Suppressor macrophage treated with lipopolysaccharide for 4 hours (primary cell): Measurements from ENCODE around the gene ODF4.
A peak's percentile ranks its signal among the peaks of the same experiment; 100 is the strongest.
"Not testable (repeated sequence)": the region's sequence is repeated elsewhere in the genome, so short reads cannot be mapped to it uniquely, and the experiment has no call there.

Source experiments
- DNase-seq: peaks from one replicate; pipeline ENCODE4 v3.0.0-alpha.2; 2020

ODF4 gene

DNA sequence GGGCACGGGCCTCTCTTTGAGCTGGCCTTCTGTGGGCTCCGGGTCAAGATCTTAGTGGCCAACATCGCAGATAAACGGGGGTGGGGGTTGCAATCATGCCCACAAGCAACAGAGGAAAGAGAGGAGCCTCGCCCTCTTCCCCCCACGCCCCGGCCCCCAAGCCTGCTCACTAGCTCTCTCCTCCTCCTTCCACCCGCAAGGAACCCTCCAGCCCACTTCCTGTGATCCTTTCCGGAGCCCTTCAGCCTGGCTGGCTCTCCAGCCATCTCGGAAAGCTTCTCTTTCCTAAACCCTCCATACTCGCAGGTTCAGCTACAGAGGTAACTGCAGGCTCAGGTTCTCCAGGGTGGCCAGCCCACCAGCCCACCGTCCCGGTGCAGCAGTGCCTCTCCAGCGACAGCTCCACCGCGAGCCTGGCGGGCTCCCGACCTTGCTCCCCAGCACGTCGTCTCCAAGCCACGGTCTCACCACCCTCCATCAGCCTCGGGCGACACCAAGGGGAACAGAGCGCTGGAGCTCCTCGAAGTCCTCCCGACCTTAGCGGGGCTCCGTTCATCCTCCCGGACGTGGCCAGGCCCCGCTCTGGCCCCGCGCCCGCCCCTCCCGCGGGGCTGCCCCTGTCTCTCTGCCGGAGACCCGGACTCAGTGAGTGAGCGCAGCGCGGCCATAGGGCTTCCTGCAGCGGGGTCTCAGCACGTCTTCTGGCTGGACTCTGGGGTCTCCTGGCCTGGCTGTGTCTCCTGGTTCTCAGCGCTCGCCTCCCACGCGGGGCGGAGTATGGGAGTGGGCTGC is 12.9 kb upstream of the ODF4 start:
- peak; percentile 24 for DNase-seq

DNA sequence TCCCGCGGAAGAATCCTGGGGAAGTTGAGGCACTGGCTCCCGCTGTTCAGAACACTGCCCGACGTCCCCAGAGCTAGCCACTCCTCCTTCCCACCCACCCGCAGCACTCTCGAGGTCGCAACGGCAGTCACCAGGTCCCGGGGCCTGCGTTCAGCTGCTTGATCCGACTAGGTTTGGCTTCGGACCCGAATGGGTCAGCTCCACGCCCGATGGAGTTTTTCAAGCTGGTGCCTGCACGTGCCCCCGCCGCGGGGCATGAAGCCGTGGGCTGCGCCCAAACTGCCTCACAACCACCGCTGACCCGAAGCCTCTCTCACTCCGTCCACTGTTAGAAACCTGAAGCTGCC is 12.4 kb upstream of the ODF4 start:
- DNase-seq = no peak

DNA sequence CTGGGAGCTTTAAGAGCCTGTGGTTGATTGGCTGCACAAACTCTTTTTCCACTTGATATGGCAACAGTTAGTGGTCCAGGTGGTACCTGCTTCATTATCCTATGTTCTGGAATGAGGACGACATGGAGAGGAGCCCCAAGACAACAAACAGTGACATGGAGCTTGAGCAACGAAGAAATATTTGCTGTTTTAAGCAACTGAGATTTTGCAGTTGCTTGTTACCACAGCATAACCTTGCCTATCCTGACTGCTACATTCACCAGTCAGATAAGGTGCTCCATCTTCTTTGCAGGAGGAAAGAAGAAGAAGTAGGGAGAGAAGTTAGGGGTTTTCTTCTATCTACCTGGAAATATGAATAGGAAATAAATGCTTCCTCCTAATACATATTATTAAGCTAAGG is 7.5 kb upstream of the ODF4 start:
- DNase-seq = no peak

DNA sequence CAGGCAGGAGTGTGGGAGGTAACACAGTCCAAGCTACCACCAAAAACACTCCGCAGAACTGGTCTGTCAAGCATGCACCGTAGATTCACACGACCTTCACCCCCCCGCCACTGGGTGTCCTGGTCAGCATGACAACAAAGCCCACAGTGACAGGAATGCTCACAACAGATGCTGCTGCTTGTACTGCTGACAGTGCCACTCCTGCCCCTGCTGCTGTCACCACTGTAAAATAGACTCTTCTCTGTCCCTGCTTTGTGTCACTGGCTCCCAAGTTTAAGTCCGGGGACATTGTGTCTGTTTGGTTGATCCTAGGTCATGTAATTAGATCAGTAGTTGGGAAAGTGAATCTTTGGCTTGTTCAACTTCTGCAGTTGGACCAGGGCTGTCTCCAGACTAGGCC is 7.0 kb upstream of the ODF4 start:
- DNase-seq = no peak

DNA sequence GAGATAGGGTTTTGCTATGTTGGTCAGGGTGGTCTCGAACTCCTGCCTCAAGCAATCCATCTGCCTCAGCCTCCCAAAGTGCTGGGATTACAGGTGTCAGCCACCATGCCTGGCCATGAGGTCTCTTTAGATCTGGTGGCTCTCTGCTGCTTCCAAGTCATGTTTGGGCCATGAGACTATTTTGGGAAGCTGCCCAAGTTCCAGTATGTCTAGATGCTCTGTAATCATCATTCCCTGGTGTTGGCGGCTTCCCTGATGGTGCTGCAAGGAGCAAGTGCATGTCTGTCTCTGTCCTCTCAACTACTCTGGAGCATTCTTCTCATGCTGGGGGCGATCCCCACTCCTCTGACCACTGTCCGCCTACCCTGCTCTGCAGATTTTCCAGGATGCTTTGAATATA is 6.4 kb upstream of the ODF4 start:
- DNase-seq = no peak

DNA sequence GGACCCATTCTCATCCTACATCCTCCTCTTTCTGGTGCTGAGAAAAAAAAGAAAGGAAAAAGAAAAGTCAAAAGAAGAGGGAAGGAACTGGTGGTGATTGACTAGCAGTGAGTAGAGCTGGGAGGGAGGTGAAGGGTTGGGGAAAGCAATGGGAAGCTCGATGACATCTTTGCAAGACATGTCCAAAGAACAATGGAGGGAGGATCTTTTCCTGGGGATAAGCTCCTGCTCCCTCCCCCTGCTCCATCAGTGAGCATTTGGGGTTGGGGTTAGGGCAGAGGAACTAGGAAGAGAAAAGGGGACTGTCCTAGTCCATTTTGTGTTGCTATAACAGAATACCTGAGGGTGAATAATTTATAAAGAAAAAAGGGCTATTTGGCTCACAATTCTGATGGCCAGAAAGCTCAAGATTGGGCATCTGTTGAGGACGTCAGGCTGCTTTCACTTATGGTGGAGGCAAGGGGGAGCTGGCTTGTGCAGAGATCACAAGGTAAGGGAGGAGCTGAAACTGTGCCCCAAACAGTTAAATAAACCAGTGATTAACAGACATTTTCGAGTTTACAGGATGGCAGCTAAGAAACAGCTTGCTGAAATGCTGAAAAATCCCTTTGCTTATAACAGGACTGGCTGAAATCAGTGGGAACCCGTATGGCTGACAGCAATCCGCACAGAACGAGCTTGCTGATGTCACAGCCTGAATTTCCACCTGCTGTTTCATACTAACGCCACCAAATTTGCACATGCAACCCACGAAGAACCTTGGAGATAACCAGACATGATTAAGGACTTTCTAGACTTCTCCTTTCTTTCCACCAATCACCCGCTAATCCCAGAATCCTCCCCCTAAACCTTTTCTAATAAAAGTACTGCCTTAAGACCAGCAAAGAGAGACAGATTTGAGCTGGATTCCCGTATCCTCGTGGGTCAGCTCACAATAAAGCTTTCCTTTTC is 1.6 kb upstream of the ODF4 start:
- DNase-seq = peak; percentile 72

DNA sequence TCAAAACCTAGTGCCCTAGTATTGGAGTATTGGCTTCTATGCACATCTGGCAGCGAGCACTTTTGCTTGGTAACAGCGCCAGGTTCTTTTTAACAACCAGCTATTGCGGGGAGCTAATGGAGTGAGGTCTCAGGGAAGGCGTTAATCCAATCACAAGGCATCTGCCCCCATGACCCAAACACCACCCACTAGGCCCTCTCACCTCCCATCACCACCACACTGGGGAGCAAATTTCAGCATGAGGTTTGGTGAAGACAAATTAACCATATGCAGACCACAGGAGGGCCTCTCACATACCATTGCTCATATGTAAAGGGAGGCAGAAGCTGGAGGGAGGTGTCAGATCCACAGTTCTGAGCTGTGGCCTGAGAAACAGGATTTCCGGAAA is 893 bp upstream of the ODF4 start:
- no peak for DNase-seq

DNA sequence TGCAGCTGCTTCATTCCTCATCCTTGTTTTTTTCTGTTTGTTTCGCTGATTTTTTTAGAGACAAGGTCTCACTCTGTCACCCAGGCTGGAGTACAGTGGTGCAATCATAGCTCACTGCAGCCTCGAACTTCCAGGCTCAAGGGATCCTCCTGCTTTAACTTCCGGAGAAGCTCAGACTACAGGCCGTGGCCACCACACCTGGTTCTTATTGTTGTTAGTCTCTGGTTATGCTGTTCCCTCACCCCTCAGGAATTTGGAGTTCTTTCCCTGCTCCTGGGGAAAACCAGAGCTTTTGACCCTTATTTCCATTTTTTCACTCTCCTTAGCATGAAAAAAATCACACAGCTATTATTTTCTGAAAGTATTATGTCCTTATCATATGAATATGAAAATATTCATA is 1.8 kb downstream of the ODF4 start:
- DNase-seq = no peak

DNA sequence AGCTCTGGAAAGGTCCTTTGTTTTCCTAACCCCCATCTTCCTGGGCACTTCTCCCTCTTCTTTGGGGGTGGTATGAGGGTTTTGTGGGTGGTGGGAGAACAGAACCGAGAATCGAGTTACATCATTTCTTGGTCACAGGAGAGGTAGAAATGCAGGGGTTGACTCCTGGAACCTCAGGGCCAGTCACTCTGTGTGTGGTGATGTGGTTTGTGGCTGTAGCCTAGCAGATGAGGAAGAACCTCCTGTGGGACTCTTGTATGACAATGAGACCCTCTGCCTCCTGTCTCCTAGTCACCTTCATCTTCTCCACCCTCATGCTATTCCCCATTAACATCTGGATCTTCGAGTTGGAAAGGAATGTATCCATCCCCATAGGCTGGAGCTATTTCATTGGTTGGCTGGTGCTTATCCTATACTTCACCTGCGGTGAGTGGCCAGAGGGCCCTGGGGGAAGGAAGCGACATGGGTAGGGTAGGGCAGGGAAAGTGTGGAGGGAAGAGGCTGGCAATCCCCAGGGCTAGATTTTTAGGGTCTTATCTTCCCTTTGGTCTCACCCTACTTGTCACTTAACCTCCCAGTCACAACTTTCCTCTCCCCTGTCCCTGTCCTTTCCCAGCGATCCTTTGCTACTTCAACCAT is 5.5 kb downstream of the ODF4 start:
- DNase-seq = no peak

DNA sequence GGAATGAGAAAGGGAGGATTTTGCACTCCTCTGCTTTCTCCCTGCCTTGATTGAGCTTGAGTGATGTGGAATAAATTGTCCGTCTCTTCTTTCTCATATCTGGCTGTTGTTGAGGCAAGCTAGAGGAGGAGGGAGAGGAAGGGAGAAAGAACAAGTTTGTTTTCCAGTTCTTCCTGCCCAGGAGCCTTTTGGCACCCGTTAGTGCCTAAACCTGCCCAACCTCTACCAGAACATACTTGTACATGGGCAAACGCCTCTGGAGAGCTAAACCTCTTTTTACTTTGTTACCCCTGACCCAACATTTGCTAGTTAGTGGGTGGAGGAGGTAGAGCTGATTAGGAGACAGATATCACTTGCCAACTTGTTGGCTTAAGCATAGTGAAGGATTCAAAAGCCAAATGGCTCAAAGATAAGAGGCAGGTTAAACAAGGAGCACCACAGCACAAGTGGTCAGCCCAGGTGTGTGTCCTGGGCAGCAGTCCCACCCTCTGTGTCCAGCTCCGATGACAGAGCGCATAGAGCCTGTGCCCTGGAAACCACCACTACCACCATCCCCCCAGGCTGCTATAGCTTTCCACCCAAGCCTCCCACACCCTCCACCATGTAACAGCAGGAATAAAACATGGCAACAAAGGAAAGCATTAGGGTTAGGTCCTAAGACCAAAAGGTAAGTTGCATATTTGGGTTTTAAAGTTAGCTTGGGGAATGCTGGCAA is 6.5 kb downstream of the ODF4 start:
- no peak for DNase-seq

DNA sequence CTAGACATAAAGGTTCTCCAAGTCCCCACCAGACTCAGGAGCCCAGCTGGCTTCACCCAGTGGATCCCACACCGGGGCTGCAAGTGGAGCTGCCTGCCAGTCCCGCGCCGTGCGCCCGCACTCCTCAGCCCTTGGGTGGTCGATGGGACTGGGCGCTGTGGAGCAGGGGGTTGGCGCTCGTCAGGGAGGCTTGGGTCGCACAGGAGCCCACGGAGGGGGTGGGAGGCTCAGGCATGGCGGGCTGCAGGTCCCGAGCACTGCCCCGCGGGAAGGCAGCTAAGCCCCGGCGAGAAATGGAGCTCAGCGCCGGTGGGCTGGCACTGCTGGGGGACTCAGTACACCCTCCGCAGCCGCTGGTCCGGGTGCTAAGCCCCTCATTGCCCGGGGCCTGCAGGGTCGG is 7.4 kb downstream of the ODF4 start:
- not testable (repeated sequence) for DNase-seq

DNA sequence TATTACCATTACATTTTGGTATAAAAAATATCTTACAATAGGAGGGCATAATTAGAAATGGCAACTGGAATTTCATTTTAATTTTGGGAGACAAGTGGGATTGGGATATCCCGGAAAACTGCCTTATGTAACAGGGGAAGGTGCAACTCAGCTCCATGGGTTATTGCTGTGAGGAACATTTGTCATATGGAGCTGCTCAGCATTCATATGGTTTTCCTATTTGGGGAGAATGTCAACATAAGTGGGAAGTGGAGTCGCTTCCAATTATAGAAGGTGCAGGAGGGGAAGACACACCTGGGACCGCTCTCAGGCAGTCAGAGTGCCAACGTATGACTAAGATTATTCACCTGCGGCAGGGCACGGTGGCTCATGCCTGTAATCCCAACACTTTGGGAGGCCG is 10.7 kb downstream of the ODF4 start:
- no peak for DNase-seq

DNA sequence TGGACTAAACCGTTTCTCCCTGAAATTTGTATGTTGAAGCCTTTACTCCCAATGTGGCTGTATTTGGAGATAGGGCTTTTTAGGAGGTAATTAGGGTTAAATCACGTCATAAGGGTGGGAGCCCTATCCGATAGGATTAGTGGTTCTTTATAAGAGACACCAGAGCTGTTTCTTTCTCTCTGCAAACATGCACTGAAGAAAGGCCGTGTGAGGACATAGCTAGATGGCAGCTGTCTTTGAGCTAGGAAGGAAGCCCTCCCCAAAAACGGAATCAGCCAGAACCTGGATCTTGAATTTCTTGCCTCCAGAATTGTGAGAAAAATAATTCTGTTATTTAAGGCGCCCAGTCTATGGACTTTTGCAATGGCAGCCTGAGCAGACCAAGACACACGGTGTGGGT is 14.1 kb downstream of the ODF4 start:
- no peak for DNase-seq

DNA sequence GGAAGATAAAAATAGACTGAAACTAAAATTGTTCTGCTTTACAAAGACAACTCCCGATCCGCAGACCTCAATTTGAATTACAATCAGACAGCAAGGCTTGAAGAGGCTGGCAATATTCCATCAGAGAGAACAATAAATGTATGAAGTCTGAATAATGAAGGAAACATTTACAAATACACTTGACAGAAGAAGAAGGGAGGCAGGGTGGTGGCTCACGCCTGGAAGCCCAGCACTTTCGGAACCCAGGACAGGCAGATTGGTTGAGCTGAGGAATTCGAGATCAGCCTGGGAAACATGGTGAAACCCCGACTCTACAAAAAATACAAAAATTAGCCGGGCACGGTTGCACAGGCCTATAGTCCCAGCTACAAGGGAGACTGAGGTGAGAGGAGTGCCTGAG is 14.6 kb downstream of the ODF4 start:
- DNase-seq = no peak

DNA sequence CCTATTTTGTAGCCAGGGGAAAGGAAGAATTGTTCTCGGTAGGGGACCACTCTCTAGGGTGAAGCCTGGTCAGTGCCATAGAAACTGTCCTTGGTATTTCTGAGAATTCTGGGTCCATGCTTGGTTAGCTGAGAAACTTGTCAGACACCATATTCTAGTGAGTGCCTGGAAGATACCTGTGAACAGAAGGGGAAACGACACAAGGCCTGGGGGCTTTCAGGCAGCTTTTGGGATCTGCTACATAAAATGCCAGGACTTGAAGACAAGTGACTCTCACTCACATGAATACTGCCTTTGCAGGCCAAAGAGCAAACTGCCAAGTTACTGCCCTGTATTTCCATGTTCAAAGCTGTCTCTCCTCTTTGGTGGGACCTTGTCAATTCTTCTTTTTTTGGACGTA is 18.3 kb downstream of the ODF4 start:
- no peak for DNase-seq

DNA sequence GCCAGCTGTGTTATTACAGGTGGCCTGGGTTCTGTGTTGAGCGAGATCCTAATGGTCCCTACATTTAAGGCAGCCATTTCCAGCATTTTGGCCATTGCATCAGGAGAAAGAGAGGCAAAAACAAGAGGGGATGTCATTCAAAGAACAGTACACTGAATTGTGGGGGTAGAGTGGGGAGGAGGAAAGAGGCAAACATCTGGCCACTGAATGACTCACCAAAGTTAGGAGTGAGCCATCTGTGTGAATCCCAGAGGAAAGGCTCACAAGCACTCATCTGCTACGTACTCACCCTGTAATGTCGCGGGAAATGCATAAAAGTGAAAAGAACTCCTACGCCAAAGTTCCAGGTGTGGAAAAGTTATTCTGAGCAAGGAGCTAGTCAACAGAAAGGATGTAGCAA is 20.1 kb downstream of the ODF4 start:
- DNase-seq = no peak

DNA sequence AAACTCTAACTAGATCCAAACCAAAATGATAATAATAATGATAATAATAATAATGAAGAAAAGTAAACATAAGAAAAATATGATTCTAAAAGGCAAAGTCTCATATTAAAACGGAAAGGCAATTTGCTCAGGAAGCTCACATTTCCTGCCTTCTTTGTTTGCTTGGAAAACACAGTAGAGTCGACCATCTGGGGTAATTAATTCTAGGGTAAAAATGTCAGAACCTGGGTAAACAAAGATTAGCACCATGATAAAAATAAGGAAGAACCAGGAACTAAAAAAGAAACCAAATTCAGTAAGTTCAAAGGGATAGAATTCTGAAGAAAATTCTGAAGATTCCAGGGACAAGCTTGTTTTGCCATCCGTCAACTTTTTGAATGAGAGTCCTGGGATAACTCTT is 20.6 kb downstream of the ODF4 start:
- no peak for DNase-seq

DNA sequence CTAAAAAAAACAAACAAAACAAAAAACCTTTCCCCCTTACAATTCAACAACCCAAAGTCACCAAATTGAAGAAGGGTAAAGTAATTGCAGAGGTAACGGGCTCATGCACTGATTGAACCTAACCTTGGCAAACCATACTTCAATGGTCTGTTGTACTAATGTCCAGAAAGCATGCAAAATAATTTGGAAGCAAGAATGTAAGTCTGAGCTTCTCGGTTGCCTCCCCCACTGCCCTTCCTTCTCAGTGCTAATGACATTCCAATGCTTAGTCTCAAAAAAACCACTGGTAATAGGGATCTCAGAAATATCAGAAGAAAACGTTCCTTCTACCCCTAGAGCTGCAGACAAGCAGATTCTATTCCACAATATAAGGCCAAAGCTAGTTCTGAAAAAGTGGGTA is 21.1 kb downstream of the ODF4 start:
- no peak for DNase-seq

DNA sequence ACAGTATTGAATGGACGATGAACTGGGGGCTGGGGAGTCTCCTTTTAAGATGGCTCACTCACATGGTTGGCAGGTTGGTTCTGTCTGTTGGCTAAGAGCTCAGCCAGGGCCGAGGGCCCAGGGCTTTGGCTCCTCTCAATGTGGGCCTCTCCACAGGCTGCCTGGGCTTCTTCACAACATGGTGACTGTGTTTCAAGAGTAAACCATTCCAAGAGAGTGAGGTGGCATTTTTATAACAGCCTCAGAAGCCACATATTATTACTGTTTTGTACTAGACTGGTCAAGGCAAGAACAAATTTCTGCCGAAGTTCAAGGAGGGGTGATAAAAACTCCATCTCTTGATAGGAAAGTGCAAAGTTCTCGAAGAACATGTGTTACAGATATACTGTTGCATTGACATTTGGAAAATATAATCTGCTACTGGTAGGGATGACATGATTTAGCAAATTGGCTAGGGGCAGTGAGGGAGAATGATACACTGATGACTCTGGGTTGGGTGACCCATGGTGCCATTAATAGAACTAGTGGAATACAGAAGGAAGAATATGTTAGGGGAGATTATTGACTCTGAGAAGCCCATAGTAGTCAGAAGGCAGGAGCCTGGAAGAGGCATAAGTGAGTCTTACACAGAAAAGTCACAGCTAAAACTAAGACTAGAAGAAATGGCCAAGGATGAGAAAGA is 23.2 kb downstream of the ODF4 start:
- no peak for DNase-seq

DNA sequence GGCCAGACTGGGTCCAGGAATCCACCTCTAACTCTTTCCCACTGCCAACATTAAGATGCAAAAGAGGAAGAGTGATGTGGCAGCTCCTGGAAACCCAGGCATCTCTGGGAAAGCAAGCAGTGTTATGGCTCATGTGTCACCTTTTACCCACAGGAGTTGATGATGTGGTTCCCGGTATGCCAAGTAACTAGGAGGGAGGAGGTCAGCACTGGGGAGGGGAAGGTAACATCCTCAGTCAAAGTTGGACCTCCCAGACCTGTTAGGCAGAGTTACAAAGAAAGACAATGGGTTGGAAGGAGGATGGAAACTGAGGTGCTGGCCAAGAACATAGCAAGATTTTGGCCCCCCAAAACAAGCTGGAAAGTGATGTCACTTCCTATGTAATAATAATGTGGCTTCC is 25.5 kb downstream of the ODF4 start:
- DNase-seq = no peak

DNA sequence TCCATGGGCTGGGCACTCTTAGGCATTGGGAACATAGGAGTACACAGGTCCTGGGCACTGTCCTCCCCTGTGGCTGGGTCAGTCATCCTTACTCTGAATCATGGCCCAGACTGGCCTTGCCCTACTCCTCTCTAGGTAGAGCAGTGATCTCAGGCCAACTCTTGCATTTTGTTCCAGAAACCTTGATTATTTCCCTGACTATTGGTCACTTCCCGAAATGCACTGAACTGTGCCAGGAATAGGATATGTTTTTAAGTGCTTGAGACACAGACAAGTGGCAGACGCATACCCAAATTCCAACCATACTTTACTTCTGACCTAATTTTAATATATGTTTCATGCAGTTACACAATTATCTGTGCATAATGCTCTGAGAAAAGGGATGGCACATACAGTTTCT is 26.6 kb downstream of the ODF4 start:
- no peak for DNase-seq

DNA sequence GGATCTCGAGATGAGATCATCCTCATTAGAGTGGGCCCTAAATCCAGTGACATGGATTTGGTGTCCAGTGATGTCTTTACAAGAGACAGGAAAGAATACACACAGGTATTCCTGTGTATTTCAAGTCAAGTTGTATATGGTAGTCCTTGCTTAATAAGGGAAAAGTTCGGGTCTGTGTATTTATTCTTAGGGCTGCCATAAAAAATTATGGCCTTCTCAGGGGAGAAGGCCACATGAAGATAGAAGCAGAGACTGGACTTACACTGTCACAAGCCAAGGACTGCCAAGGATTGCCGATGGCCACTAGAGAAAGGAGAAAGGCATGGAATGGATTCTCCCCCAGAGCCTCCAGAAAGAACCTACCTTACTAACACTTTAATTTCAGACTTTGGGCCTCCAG is 28.6 kb downstream of the ODF4 start:
- DNase-seq = no peak

DNA sequence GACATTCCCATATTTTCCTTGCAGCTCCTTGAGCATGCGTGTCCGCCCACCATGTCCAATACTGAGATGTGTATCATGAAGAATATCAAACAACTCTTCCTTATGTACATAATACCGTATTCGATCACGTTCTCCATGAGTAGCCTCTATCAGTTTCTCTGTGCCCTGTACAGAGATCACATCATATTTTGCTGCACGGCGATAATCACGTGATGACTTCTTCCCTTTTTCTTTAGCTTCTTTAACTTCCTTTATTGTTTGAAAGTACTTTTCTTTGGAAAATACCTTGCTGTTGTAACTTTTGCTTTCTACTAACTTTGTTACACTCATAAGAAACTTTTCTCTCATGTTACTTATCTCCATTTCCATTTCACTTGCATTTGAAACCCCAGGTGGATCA is 30.3 kb downstream of the ODF4 start:
- DNase-seq = peak; percentile 75
